Upper lobe of left lung (tissue), 4 donors: ENCODE measurements around the gene SIDT1.

ENCODE experiments used
- POLR2A ChIP-seq, 4 donors: fragments of 450-650 bp; IDR thresholded peaks; one replicate each; pipeline ENCODE4 v1.5.1; 2016 to 2017; ENCODE audit warnings: antibody characterized with exemption in 4 of 4, mild to moderate bottlenecking in 2 of 4
- TF ChIP-seq, protein P1 (sequence below), 6 experiments: fragments of 450-650 bp in 4 of 6; fragments of 200-600 bp in 2 of 6; sonication (generic) in 2 of 6; IDR thresholded peaks; one replicate each; pipeline ENCODE4 v1.5.1; 2016 to 2019; ENCODE audit warnings: antibody characterized with exemption in 6 of 6

DNA sequence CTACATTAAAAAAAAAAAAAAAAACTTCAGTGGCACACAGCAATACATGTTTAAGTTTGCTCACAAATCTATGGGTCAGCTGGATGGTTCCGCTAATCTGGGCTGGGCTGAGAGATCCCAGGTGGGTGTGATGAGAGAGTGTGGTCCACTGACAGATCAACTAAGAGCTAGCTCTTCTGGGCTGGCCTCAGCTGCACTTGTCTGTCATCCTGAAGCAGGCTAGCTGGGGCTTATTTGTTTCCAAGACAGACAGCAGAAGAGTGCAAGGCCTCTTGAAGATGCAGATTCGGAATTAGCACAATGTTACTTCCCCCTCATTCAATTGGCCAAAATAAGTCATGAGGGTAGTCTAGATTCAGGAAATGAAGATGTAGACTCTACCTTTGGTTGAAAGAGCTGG, 56.5 kb downstream of the SIDT1 start:
- TF ChIP-seq, protein P1, sequence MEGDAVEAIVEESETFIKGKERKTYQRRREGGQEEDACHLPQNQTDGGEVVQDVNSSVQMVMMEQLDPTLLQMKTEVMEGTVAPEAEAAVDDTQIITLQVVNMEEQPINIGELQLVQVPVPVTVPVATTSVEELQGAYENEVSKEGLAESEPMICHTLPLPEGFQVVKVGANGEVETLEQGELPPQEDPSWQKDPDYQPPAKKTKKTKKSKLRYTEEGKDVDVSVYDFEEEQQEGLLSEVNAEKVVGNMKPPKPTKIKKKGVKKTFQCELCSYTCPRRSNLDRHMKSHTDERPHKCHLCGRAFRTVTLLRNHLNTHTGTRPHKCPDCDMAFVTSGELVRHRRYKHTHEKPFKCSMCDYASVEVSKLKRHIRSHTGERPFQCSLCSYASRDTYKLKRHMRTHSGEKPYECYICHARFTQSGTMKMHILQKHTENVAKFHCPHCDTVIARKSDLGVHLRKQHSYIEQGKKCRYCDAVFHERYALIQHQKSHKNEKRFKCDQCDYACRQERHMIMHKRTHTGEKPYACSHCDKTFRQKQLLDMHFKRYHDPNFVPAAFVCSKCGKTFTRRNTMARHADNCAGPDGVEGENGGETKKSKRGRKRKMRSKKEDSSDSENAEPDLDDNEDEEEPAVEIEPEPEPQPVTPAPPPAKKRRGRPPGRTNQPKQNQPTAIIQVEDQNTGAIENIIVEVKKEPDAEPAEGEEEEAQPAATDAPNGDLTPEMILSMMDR (IDR thresholded peaks at IDR 0.05): no peak
- TF ChIP-seq POLR2A (IDR thresholded peaks at IDR 0.05): no peak
